COLO668 (cell line): ENCODE measurements around the gene PTGS2.
"Not testable (repeated sequence)": the region's sequence is repeated elsewhere in the genome, so short reads cannot be mapped to it uniquely, and the experiment has no call there.

ENCODE experiments used
- DNase-seq: peaks from one replicate; lab custom pipeline; 2025; ENCODE audit not compliant: unreplicated experiment; lab: John Stamatoyannopoulos, UW

PTGS2 gene

GRCh38 chr1:186670297-186671135 lies 9.7 kb downstream of the PTGS2 start:
- DNase-seq, result no peak

GRCh38 chr1:186669784-186670183 lies 10.4 kb downstream of the PTGS2 start:
- not testable (repeated sequence) for DNase-seq

- DNase-seq, result not testable (repeated sequence)
Measured at GRCh38 chr1:186664217-186664616, 16.0 kb downstream of the PTGS2 start.

- no peak for DNase-seq
Measured at GRCh38 chr1:186662752-186663151, 17.5 kb downstream of the PTGS2 start.

GRCh38 chr1:186659890-186660341 lies 20.3 kb downstream of the PTGS2 start:
- DNase-seq, result no peak

GRCh38 chr1:186658999-186659398 lies 21.2 kb downstream of the PTGS2 start:
- DNase-seq, result no peak

GRCh38 chr1:186657481-186657880 lies 22.7 kb downstream of the PTGS2 start:
- DNase-seq, result no peak

- no peak for DNase-seq
Measured at GRCh38 chr1:186655876-186656275, 24.3 kb downstream of the PTGS2 start.

GRCh38 chr1:186654741-186655140 lies 25.5 kb downstream of the PTGS2 start:
- DNase-seq, result no peak

GRCh38 chr1:186653312-186653711 lies 26.9 kb downstream of the PTGS2 start:
- DNase-seq, result no peak

- DNase-seq, result no peak
Measured at GRCh38 chr1:186648613-186649012, 31.6 kb downstream of the PTGS2 start.

GRCh38 chr1:186647985-186648384 lies 32.2 kb downstream of the PTGS2 start:
- not testable (repeated sequence) for DNase-seq

- no peak for DNase-seq
Measured at GRCh38 chr1:186643614-186644013, 36.6 kb downstream of the PTGS2 start.

- not testable (repeated sequence) for DNase-seq
Measured at GRCh38 chr1:186637567-186637966, 42.7 kb downstream of the PTGS2 start.

GRCh38 chr1:186636786-186637185 lies 43.4 kb downstream of the PTGS2 start:
- DNase-seq, result no peak

GRCh38 chr1:186634511-186634910 lies 45.7 kb downstream of the PTGS2 start:
- DNase-seq, result no peak

GRCh38 chr1:186633116-186633515 lies 47.1 kb downstream of the PTGS2 start:
- no peak for DNase-seq

- DNase-seq, result no peak
Measured at GRCh38 chr1:186629341-186629740, 50.9 kb downstream of the PTGS2 start.

GRCh38 chr1:186628910-186629309 lies 51.3 kb downstream of the PTGS2 start:
- no peak for DNase-seq

GRCh38 chr1:186627019-186627418 lies 53.2 kb downstream of the PTGS2 start:
- DNase-seq, result no peak

- no peak for DNase-seq
Measured at GRCh38 chr1:186626356-186626932, 53.8 kb downstream of the PTGS2 start.

GRCh38 chr1:186623551-186623950 lies 56.7 kb downstream of the PTGS2 start:
- DNase-seq, result no peak
